HL-60 (cell line): ENCODE results near the gene COL23A1.

ENCODE experiments used
- GABPA ChIP-seq: IDR thresholded peaks from 2 replicates; pipeline ENCODE4 v1.6.1; 2012; ENCODE audit warnings: low read depth
- POLR2AphosphoS5 ChIP-seq: IDR thresholded peaks from 2 replicates; pipeline ENCODE4 v1.6.1; 2012; ENCODE audit warnings: low read depth
- TF ChIP-seq, protein P1 (sequence below): IDR thresholded peaks from one replicate; pipeline ENCODE4 v1.5.1; 2011; ENCODE audit warnings: low read length, control low read depth, inconsistent platforms; ENCODE audit not compliant: insufficient read depth
- TF ChIP-seq, protein P2 (sequence below): IDR thresholded peaks from 2 replicates; pipeline ENCODE4 v1.6.1; 2012; ENCODE audit warnings: low read depth; ENCODE audit not compliant: insufficient replicate concordance

DNA sequence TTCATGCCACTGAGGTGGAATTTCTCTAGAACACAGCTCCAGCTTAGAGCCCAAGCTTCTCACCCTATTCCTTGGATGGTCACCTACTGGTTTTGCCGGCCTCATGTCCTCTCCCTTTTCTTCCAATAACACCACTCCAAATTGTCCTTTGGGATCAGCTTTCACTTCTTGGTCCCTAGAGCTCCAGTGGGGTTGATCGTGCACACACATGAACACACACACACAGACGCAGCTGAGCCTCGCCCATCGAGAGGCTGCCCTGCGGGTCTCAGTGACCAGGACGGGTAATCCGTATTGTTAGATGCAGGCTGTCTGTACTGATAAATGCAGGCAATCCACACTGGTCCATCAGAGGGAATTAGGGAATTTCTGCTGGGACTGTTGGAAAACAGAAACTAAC lies 6.9 kb downstream of the COL23A1 start:
- TF ChIP-seq, protein P1, sequence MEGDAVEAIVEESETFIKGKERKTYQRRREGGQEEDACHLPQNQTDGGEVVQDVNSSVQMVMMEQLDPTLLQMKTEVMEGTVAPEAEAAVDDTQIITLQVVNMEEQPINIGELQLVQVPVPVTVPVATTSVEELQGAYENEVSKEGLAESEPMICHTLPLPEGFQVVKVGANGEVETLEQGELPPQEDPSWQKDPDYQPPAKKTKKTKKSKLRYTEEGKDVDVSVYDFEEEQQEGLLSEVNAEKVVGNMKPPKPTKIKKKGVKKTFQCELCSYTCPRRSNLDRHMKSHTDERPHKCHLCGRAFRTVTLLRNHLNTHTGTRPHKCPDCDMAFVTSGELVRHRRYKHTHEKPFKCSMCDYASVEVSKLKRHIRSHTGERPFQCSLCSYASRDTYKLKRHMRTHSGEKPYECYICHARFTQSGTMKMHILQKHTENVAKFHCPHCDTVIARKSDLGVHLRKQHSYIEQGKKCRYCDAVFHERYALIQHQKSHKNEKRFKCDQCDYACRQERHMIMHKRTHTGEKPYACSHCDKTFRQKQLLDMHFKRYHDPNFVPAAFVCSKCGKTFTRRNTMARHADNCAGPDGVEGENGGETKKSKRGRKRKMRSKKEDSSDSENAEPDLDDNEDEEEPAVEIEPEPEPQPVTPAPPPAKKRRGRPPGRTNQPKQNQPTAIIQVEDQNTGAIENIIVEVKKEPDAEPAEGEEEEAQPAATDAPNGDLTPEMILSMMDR = no peak
- TF ChIP-seq, protein P2, sequence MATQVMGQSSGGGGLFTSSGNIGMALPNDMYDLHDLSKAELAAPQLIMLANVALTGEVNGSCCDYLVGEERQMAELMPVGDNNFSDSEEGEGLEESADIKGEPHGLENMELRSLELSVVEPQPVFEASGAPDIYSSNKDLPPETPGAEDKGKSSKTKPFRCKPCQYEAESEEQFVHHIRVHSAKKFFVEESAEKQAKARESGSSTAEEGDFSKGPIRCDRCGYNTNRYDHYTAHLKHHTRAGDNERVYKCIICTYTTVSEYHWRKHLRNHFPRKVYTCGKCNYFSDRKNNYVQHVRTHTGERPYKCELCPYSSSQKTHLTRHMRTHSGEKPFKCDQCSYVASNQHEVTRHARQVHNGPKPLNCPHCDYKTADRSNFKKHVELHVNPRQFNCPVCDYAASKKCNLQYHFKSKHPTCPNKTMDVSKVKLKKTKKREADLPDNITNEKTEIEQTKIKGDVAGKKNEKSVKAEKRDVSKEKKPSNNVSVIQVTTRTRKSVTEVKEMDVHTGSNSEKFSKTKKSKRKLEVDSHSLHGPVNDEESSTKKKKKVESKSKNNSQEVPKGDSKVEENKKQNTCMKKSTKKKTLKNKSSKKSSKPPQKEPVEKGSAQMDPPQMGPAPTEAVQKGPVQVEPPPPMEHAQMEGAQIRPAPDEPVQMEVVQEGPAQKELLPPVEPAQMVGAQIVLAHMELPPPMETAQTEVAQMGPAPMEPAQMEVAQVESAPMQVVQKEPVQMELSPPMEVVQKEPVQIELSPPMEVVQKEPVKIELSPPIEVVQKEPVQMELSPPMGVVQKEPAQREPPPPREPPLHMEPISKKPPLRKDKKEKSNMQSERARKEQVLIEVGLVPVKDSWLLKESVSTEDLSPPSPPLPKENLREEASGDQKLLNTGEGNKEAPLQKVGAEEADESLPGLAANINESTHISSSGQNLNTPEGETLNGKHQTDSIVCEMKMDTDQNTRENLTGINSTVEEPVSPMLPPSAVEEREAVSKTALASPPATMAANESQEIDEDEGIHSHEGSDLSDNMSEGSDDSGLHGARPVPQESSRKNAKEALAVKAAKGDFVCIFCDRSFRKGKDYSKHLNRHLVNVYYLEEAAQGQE = no peak
- no peak for TF ChIP-seq GABPA
- TF ChIP-seq POLR2AphosphoS5 = no peak
